Liver (tissue), 9 donors: ENCODE results near the gene FBN1. TPM values are rescaled to one million over a fixed set of nuclear protein-coding genes. Genes with fewer than 3 reads are reported as not detected.

Experiments used
- DNase-seq: peaks from one replicate; pipeline ENCODE4 v3.0.0-alpha.2; 2017; ENCODE audit warnings: low spot score
- H3K27ac ChIP-seq, 2 donors: one replicate each; pipeline ENCODE4 v1.7.0; 2013; ENCODE audit warnings: inconsistent platforms in 2 of 2, low read length in 2 of 2, control low read depth in 1 of 2, low read depth in 1 of 2, mild to moderate bottlenecking in 1 of 2
- H3K27me3 ChIP-seq, 4 donors: one replicate each; pipeline versions ENCODE4 v1.6.1 to v1.7.0; 2013; ENCODE audit warnings: low read length in 3 of 4, inconsistent platforms in 1 of 4, mild to moderate bottlenecking in 1 of 4, moderate library complexity in 1 of 4; ENCODE audit not compliant: control insufficient read depth in 4 of 4, insufficient read depth in 4 of 4
- H3K36me3 ChIP-seq, 4 donors: one replicate each; pipeline versions ENCODE4 v1.6.1 to v1.7.0; 2013; ENCODE audit warnings: low read length in 3 of 4, mild to moderate bottlenecking in 3 of 4, low read depth in 1 of 4, moderate library complexity in 1 of 4; ENCODE audit not compliant: control insufficient read depth in 4 of 4, insufficient read depth in 3 of 4
- H3K4me1 ChIP-seq, 4 donors: one replicate each; pipeline versions ENCODE4 v1.6.1 to v1.7.0; 2013; ENCODE audit warnings: low read length in 3 of 4, mild to moderate bottlenecking in 3 of 4, moderate library complexity in 1 of 4; ENCODE audit not compliant: control insufficient read depth in 4 of 4, insufficient read depth in 4 of 4
- H3K4me3 ChIP-seq, 3 donors: one replicate each; pipeline versions ENCODE4 v1.6.1 to v1.7.0; 2013; ENCODE audit warnings: low read length in 3 of 3, control low read depth in 1 of 3, low read depth in 1 of 3, mild to moderate bottlenecking in 1 of 3
- H3K9ac ChIP-seq, 2 donors: one replicate each; pipeline ENCODE4 v1.7.0; 2013; ENCODE audit warnings: low read length in 2 of 2, mild to moderate bottlenecking in 2 of 2, moderate library complexity in 2 of 2, control low read depth in 1 of 2, low read depth in 1 of 2
- H3K9me3 ChIP-seq, 4 donors: one replicate each; pipeline versions ENCODE4 v1.6.1 to v1.7.0; 2013; ENCODE audit warnings: low read length in 3 of 4; ENCODE audit not compliant: control insufficient read depth in 4 of 4
- EGR1 ChIP-seq, 2 donors: IDR thresholded peaks; 2 replicates each; pipeline ENCODE4 v1.6.1; 2016 to 2018; ENCODE audit warnings: antibody characterized with exemption in 2 of 2, low read depth in 2 of 2
- FOXA1 ChIP-seq: IDR thresholded peaks from 2 replicates; pipeline ENCODE4 v1.6.1; 2016; ENCODE audit warnings: antibody characterized with exemption
- GABPA ChIP-seq, 2 donors: IDR thresholded peaks in 1 of 2; conservative IDR thresholded peaks in 1 of 2; 2 replicates each; pipeline ENCODE4 v1.6.1; 2016; ENCODE audit warnings: antibody characterized with exemption in 2 of 2, mild to moderate bottlenecking in 1 of 2, moderate library complexity in 1 of 2
- HNF4G ChIP-seq: IDR thresholded peaks from 2 replicates; pipeline ENCODE4 v1.6.1; 2016; ENCODE audit warnings: antibody characterized with exemption
- JUND ChIP-seq, 2 donors: IDR thresholded peaks; 2 replicates each; pipeline ENCODE4 v1.6.1; 2016; ENCODE audit warnings: antibody characterized with exemption in 2 of 2
- NR2F2 ChIP-seq: IDR thresholded peaks from 2 replicates; pipeline ENCODE4 v1.6.1; 2016; ENCODE audit warnings: antibody characterized with exemption
- REST ChIP-seq: IDR thresholded peaks from 2 replicates; pipeline ENCODE4 v1.6.1; 2016; ENCODE audit warnings: antibody characterized with exemption, mild to moderate bottlenecking
- TAF1 ChIP-seq: conservative IDR thresholded peaks from 2 replicates; pipeline ENCODE4 v1.6.1; 2016; ENCODE audit warnings: antibody characterized with exemption, mild to moderate bottlenecking
- YY1 ChIP-seq: IDR thresholded peaks from 2 replicates; pipeline ENCODE4 v1.6.1; 2016; ENCODE audit warnings: antibody characterized with exemption, mild to moderate bottlenecking
- WGBS: extraction: QIAGEN DNeasy Blood & Tissue Kit; methylation state at CpG from one replicate; pipeline ENCODE4 v1.1.7; 2013; 5-methylcytosine and 5-hydroxymethylcytosine counted together
- polyA plus RNA-seq, 2 donors: library from polyadenylated mRNA; stranded (reverse) in 1 of 2; unstranded in 1 of 2; fragments of 200-250 nt in 1 of 2; fragments of >200 nt in 1 of 2; fragmentation: Nextera tagmentation in 1 of 2; extraction: Ambion mirVana in 1 of 2; gene quantifications; one replicate each; pipeline versions ENCODE4 v1.2.1 to v1.2.3, GENCODE V29; 2013 to 2015
- total RNA-seq, 2 donors: library from RNA; depleted of rRNA; stranded (reverse); fragments of >200 nt; gene quantifications; one replicate each; pipeline ENCODE4 v1.2.3, GENCODE V29; 2014
- TF ChIP-seq, protein P1 (sequence below): fragments of 150-350 bp; IDR thresholded peaks from 2 replicates; pipeline ENCODE4 v1.5.1; 2017; ENCODE audit warnings: improper control_type of control experiment, low read depth, low read length; ENCODE audit not compliant: missing input control
- TF ChIP-seq, protein P2 (sequence below): IDR thresholded peaks from 2 replicates; pipeline ENCODE4 v1.6.1; 2016; ENCODE audit warnings: antibody characterized with exemption
- donor health status: healthy.
- donor health status: healthy.
- donor health status: healthy.
- donor health status: healthy.
- donor health status: healthy.

Gene FBN1
- total and polyA plus RNA-seq, 4 donors, result 1.3 to 20.1 (median 12.4) TPM

- H3K9me3 ChIP-seq, result no peaks in the 10 kb centered on the region
- TF ChIP-seq NR2F2, result no peak
- TF ChIP-seq REST, result no peak
- no peak for TF ChIP-seq YY1
- TF ChIP-seq TAF1, result no peak
- TF ChIP-seq, protein P1, sequence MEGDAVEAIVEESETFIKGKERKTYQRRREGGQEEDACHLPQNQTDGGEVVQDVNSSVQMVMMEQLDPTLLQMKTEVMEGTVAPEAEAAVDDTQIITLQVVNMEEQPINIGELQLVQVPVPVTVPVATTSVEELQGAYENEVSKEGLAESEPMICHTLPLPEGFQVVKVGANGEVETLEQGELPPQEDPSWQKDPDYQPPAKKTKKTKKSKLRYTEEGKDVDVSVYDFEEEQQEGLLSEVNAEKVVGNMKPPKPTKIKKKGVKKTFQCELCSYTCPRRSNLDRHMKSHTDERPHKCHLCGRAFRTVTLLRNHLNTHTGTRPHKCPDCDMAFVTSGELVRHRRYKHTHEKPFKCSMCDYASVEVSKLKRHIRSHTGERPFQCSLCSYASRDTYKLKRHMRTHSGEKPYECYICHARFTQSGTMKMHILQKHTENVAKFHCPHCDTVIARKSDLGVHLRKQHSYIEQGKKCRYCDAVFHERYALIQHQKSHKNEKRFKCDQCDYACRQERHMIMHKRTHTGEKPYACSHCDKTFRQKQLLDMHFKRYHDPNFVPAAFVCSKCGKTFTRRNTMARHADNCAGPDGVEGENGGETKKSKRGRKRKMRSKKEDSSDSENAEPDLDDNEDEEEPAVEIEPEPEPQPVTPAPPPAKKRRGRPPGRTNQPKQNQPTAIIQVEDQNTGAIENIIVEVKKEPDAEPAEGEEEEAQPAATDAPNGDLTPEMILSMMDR, result no peak
- TF ChIP-seq HNF4G, result no peak
- no peak for TF ChIP-seq JUND (IDR thresholded peaks at IDR 0.05)
- TF ChIP-seq, protein P2, sequence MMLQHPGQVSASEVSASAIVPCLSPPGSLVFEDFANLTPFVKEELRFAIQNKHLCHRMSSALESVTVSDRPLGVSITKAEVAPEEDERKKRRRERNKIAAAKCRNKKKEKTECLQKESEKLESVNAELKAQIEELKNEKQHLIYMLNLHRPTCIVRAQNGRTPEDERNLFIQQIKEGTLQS, result no peak
- no peak for TF ChIP-seq FOXA1
- 81% methylated on average over 2 of the region's 2 CpGs for WGBS
Measured at GRCh38 chr15:48400086-48400485, 245.4 kb downstream of the FBN1 start.

GRCh38 chr15:48397841-48398240 is 247.7 kb downstream of the FBN1 start:
- Histone ChIP-seq H3K27me3 (no peaks in the 10 kb centered on the region), H3K27ac (no peak overlapping the region), H3K36me3 (no peaks in the 10 kb centered on the region), H3K9me3 (no peaks in the 10 kb centered on the region), H3K4me1 (no peaks in the 10 kb centered on the region), H3K4me3 (no peak overlapping the region), H3K9ac (no peak overlapping the region)
- 51% methylated on average over 5 of the region's 5 CpGs for WGBS
- no peak for DNase-seq
- TF ChIP-seq GABPA (IDR thresholded peaks at IDR 0.05 in 1 of 2, conservative IDR thresholded peaks at IDR 0.05 in 1 of 2), result no peak
- no peak for TF ChIP-seq FOXA1
- no peak for TF ChIP-seq TAF1

More at GRCh38 chr15:48400086-48400485, 245.4 kb downstream of the FBN1 start:
- H3K4me3 ChIP-seq, result no peak overlapping the region
- H3K4me1 ChIP-seq, result no peaks in the 10 kb centered on the region
- DNase-seq, result no peak
- H3K9ac ChIP-seq, result no peak overlapping the region
- no peaks in the 10 kb centered on the region for H3K36me3 ChIP-seq
- H3K27me3 ChIP-seq, result no peaks in the 10 kb centered on the region
- no peak overlapping the region for H3K27ac ChIP-seq

- 79% methylated on average over 5 of the region's 5 CpGs for WGBS
- no peak overlapping the region for H3K4me3 ChIP-seq
- DNase-seq, result no peak
- TF ChIP-seq EGR1 (IDR thresholded peaks at IDR 0.05; ENCODE audit: low read depth in 2 of 2) (no peak), JUND (IDR thresholded peaks at IDR 0.05) (no peak), REST (no peak)
- H3K27ac ChIP-seq, result no peak overlapping the region
- no peak overlapping the region for H3K9ac ChIP-seq
- H3K36me3 ChIP-seq, result no peaks in the 10 kb centered on the region
- H3K27me3 ChIP-seq, result no peaks in the 10 kb centered on the region
- H3K9me3 ChIP-seq, result no peaks in the 10 kb centered on the region
- no peaks in the 10 kb centered on the region for H3K4me1 ChIP-seq
Measured at GRCh38 chr15:48396020-48396419, 249.5 kb downstream of the FBN1 start.
